Naive B cell (primary cell): ENCODE results near the gene GTPBP6. TPM values are rescaled to one million over a fixed set of nuclear protein-coding genes. Genes with fewer than 3 reads are reported as not detected.
"Not testable (repeated sequence)": the region's sequence is repeated elsewhere in the genome, so short reads cannot be mapped to it uniquely, and the experiment has no call there.

ENCODE experiments used
- ATAC-seq, 2 donors: fragments of 150-1000 bp; cut with Tn5 transposase; 2 replicates each; pipeline ENCODE4 v1.10.0; 2021; ENCODE audit warnings: low read depth in 2 of 2, mild to moderate bottlenecking in 2 of 2, moderate library complexity in 2 of 2
- DNase-seq: peaks from one replicate; pipeline ENCODE4 v3.0.0; 2022
- H3K27ac Mint-ChIP-seq, 6 donors: one replicate each; pipeline ENCODE4 v1.8.0; 2020 to 2022; ENCODE audit warnings: mild to moderate bottlenecking in 6 of 6, mixed read lengths in 6 of 6, moderate library complexity in 5 of 6, inconsistent platforms in 2 of 6
- H3K27me3 Mint-ChIP-seq, 3 donors: one replicate each; pipeline ENCODE4 v1.8.0; 2021 to 2022; ENCODE audit warnings: mixed read lengths in 3 of 3, mild to moderate bottlenecking in 1 of 3
- H3K36me3 Mint-ChIP-seq, 2 donors: one replicate each; pipeline ENCODE4 v1.8.0; 2020 to 2022; ENCODE audit warnings: mixed read lengths in 2 of 2, inconsistent platforms in 1 of 2, mild to moderate bottlenecking in 1 of 2
- H3K4me1 Mint-ChIP-seq, 3 donors: one replicate each; pipeline ENCODE4 v1.8.0; 2020 to 2022; ENCODE audit warnings: mixed read lengths in 3 of 3, inconsistent platforms in 1 of 3, mild to moderate bottlenecking in 1 of 3, moderate library complexity in 1 of 3
- H3K4me3 Mint-ChIP-seq, 8 donors: one replicate each; pipeline ENCODE4 v1.8.0; 2020 to 2022; ENCODE audit warnings: mild to moderate bottlenecking in 8 of 8, mixed read lengths in 8 of 8, moderate library complexity in 8 of 8, inconsistent platforms in 2 of 8
- H3K9me3 Mint-ChIP-seq, 7 donors: one replicate each; pipeline ENCODE4 v1.8.0; 2020 to 2022; ENCODE audit warnings: mixed read lengths in 7 of 7, mild to moderate bottlenecking in 5 of 7, inconsistent platforms in 2 of 7, moderate library complexity in 1 of 7
- polyA plus RNA-seq, 6 donors: library from polyadenylated mRNA; unstranded; fragments of 300-500 nt; fragmentation: Illumina TruSeq; gene quantifications; one replicate each; pipeline ENCODE4 v1.2.3, GENCODE V29; 2021; ENCODE audit warnings: low read depth in 6 of 6

Gene GTPBP6
- polyA plus RNA-seq, 6 donors from 2014 or later: 37.7 to 54.0 (median 41.6) TPM

- H3K27ac Mint-ChIP-seq: no peak overlapping the region
These were observed 19.6 kb downstream of the GTPBP6 start for GRCh38 chrX:298993-299392.

GRCh38 chrX:295136-295535 is 23.5 kb downstream of the GTPBP6 start:
- H3K9me3 Mint-ChIP-seq: peaks cover 0 to 4% (median 0%) of the 10 kb centered on the region in 7 donors
- H3K36me3 Mint-ChIP-seq: peaks cover 7 to 9% of the 10 kb centered on the region in 2 donors
- ATAC-seq (no peak), DNase-seq (no peak)
- H3K27ac Mint-ChIP-seq: no peak overlapping the region
- H3K4me3 Mint-ChIP-seq: no peak overlapping the region
- H3K27me3 Mint-ChIP-seq: no peaks in the 10 kb centered on the region
- H3K4me1 Mint-ChIP-seq: peaks cover 0 to 3% (median 0%) of the 10 kb centered on the region in 3 donors

More at GRCh38 chrX:298993-299392, 19.6 kb downstream of the GTPBP6 start:
- Mint-ChIP-seq H3K4me1 (no peaks in the 10 kb centered on the region), H3K27me3 (no peaks in the 10 kb centered on the region), H3K9me3 (peaks cover 0 to 3% (median 0%) of the 10 kb centered on the region in 7 donors), H3K36me3 (peaks cover 0 to 10% of the 10 kb centered on the region in 2 donors), H3K4me3 (no peak overlapping the region)
- DNase-seq (no peak), ATAC-seq (no peak)

- Mint-ChIP-seq H3K9me3 (peaks cover 0 to 4% (median 0%) of the 10 kb centered on the region in 7 donors), H3K4me1 (peaks cover 0 to 3% (median 0%) of the 10 kb centered on the region in 3 donors), H3K27ac (no peak overlapping the region), H3K36me3 (peaks cover 7 to 9% of the 10 kb centered on the region in 2 donors), H3K27me3 (no peaks in the 10 kb centered on the region), H3K4me3 (no peak overlapping the region)
- ATAC-seq: no peak
- no peak for DNase-seq
These were observed 25.4 kb downstream of the GTPBP6 start for GRCh38 chrX:292900-293897.

- no peak for ATAC-seq
- Mint-ChIP-seq H3K4me1 (peaks cover 0 to 5% (median 2%) of the 10 kb centered on the region in 3 donors), H3K27me3 (no peaks in the 10 kb centered on the region), H3K36me3 (peaks cover 7% of the 10 kb centered on the region in 2 donors), H3K27ac (no peak overlapping the region), H3K4me3 (no peak overlapping the region), H3K9me3 (peaks cover 0 to 4% (median 0%) of the 10 kb centered on the region in 7 donors)
- DNase-seq: no peak
These were observed 27.1 kb downstream of the GTPBP6 start for GRCh38 chrX:291411-291901.

- Mint-ChIP-seq H3K4me3 (no peak overlapping the region), H3K27ac (no peak overlapping the region), H3K36me3 (peaks cover 5 to 7% of the 10 kb centered on the region in 2 donors), H3K27me3 (no peaks in the 10 kb centered on the region), H3K4me1 (peaks cover 3 to 8% (median 7%) of the 10 kb centered on the region in 3 donors), H3K9me3 (peaks cover 0 to 4% (median 0%) of the 10 kb centered on the region in 7 donors)
- DNase-seq (no peak), ATAC-seq (no peak)
These were observed 28.0 kb downstream of the GTPBP6 start for GRCh38 chrX:290476-291166.

GRCh38 chrX:288561-288991 is 30.0 kb downstream of the GTPBP6 start:
- ATAC-seq (no peak), DNase-seq (no peak)
- peaks cover 0 to 2% (median 0%) of the 10 kb centered on the region in 7 donors for H3K9me3 Mint-ChIP-seq
- peaks cover 2 to 3% of the 10 kb centered on the region in 2 donors for H3K36me3 Mint-ChIP-seq
- peaks cover 3 to 20% (median 17%) of the 10 kb centered on the region in 3 donors for H3K4me1 Mint-ChIP-seq
- H3K4me3 Mint-ChIP-seq: no peak overlapping the region
- no peaks in the 10 kb centered on the region for H3K27me3 Mint-ChIP-seq
- H3K27ac Mint-ChIP-seq: peak overlapping the region in 1 of 6 donors; percentile 70

- Mint-ChIP-seq H3K36me3 (no peaks in the 10 kb centered on the region), H3K4me3 (no peak overlapping the region), H3K9me3 (no peaks in the 10 kb centered on the region), H3K4me1 (peaks cover 3 to 18% (median 17%) of the 10 kb centered on the region in 3 donors), H3K27ac (no peak overlapping the region), H3K27me3 (no peaks in the 10 kb centered on the region)
- DNase-seq (no peak), ATAC-seq (no peak)
These were observed 30.9 kb downstream of the GTPBP6 start for GRCh38 chrX:287670-288069.

- Mint-ChIP-seq H3K36me3 (no peaks in the 10 kb centered on the region), H3K27ac (no peak overlapping the region), H3K4me1 (peaks cover 3 to 30% (median 17%) of the 10 kb centered on the region in 3 donors), H3K27me3 (no peaks in the 10 kb centered on the region), H3K9me3 (no peaks in the 10 kb centered on the region), H3K4me3 (peak overlapping the region in 6 of 8 donors; percentile 2 to 92 (median 35))
- DNase-seq (no peak), ATAC-seq (no peak)
These were observed 33.4 kb downstream of the GTPBP6 start for GRCh38 chrX:285076-285677.

GRCh38 chrX:283115-283845 is 35.3 kb downstream of the GTPBP6 start:
- Mint-ChIP-seq H3K4me1 (peaks cover 3 to 30% (median 22%) of the 10 kb centered on the region in 3 donors), H3K27ac (peak overlapping the region; percentile 69 to 98 (median 94)), H3K4me3 (peak overlapping the region; percentile 84 to 99 (median 94)), H3K36me3 (no peaks in the 10 kb centered on the region), H3K9me3 (no peaks in the 10 kb centered on the region), H3K27me3 (peaks cover 0 to 7% (median 0%) of the 10 kb centered on the region in 3 donors)
- DNase-seq: peak; percentile 85
- ATAC-seq: peak; percentile 98 to 99

- H3K27me3 Mint-ChIP-seq: peaks cover 0 to 13% (median 0%) of the 10 kb centered on the region in 3 donors
- H3K4me3 Mint-ChIP-seq: peak overlapping the region in 6 of 8 donors; percentile 38 to 79 (median 54)
- not testable (repeated sequence) for ATAC-seq, H3K9me3 Mint-ChIP-seq, H3K36me3 Mint-ChIP-seq, DNase-seq
- peak overlapping the region in 1 of 6 donors; percentile 89 for H3K27ac Mint-ChIP-seq
- H3K4me1 Mint-ChIP-seq: peaks cover 3 to 30% (median 22%) of the 10 kb centered on the region in 3 donors
These were observed 36.5 kb downstream of the GTPBP6 start for GRCh38 chrX:282000-282681.

GRCh38 chrX:281166-281999 is 37.2 kb downstream of the GTPBP6 start, which contains the start of gene PLCXD1:
Gene PLCXD1, plus strand, starts transcription at chrX:281381. Its CDS starts 2,807 bp downstream, at chrX:284188.
- DNase-seq (no peak), ATAC-seq (no peak)
- Mint-ChIP-seq H3K9me3 (no peaks in the 10 kb centered on the region), H3K4me1 (peaks cover 2 to 28% (median 25%) of the 10 kb centered on the region in 3 donors), H3K36me3 (no peaks in the 10 kb centered on the region), H3K4me3 (peak within 1 kb of the TSS in 7 of 8 donors; percentile 26 to 79 (median 59)), H3K27me3 (peaks cover 0 to 17% (median 0%) of the 10 kb centered on the region in 3 donors), H3K27ac (no peak within 1 kb of the TSS)
